Kidney (tissue), 14 donors: ENCODE measurements around the gene MACROD2. TPM values are rescaled to one million over a fixed set of nuclear protein-coding genes. Genes with fewer than 3 reads are reported as not detected.

ENCODE experiments used
- DNase-seq, 5 donors: peaks; one replicate each; pipeline ENCODE4 v3.0.0-alpha.2; 2013 to 2020
- FAIRE-seq: peaks from 2 replicates; lab custom pipeline; 2012; peaks lifted over from hg19 to GRCh38; lab: Jason Lieb, UNC
- H3K27ac ChIP-seq, 2 donors: one replicate each; pipeline ENCODE4 v1.7.0; 2013; ENCODE audit warnings: low read depth in 2 of 2, low read length in 2 of 2, inconsistent platforms in 1 of 2
- H3K27me3 ChIP-seq: one replicate; pipeline ENCODE4 v1.7.1; 2013; ENCODE audit warnings: low read length, inconsistent platforms; ENCODE audit not compliant: control insufficient read depth, insufficient read depth
- H3K36me3 ChIP-seq, 3 donors: one replicate each; pipeline versions ENCODE4 v1.7.0 to v1.7.1; 2013; ENCODE audit warnings: low read length in 3 of 3, control low read depth in 1 of 3, inconsistent platforms in 1 of 3; ENCODE audit not compliant: insufficient read depth in 3 of 3, control insufficient read depth in 2 of 3
- H3K4me1 ChIP-seq, 3 donors: one replicate each; pipeline versions ENCODE4 v1.7.0 to v1.7.1; 2013; ENCODE audit warnings: low read length in 3 of 3, inconsistent platforms in 1 of 3, low read depth in 1 of 3; ENCODE audit not compliant: control insufficient read depth in 2 of 3, insufficient read depth in 2 of 3
- H3K4me3 ChIP-seq, 3 donors: one replicate each; pipeline versions ENCODE4 v1.7.0 to v1.8.1; 2013; ENCODE audit warnings: low read length in 3 of 3, control low read depth in 1 of 3, inconsistent platforms in 1 of 3
- H3K9ac ChIP-seq, 3 donors: one replicate each; pipeline versions ENCODE4 v1.7.0 to v1.7.1; 2013; ENCODE audit warnings: low read length in 3 of 3, control low read depth in 1 of 3, inconsistent platforms in 1 of 3
- H3K9me3 ChIP-seq, 3 donors: one replicate each; pipeline versions ENCODE4 v1.7.0 to v1.7.1; 2013; ENCODE audit warnings: low read length in 3 of 3, control low read depth in 1 of 3, inconsistent platforms in 1 of 3; ENCODE audit not compliant: control insufficient read depth in 2 of 3, insufficient read depth in 1 of 3
- CTCF ChIP-seq: IDR thresholded peaks from 3 replicates; pipeline ENCODE4 v1.5.1; 2012; ENCODE audit warnings: mild to moderate bottlenecking, moderate library complexity, borderline replicate concordance; ENCODE audit not compliant: insufficient read depth; ENCODE audit errors: extremely low read depth
- intact Hi-C: fragments of 100-400 bp; cut with DNase I; formaldehyde crosslinking; loops from one replicate; pipeline ENCODE4 v1.11.1; 2022
- polyA plus RNA-seq: library from polyadenylated mRNA; stranded (reverse); fragments of 350-450 nt; fragmentation: Illumina TruSeq; extraction: RNeasy Lipid Tissue Mini Kit (QIAGEN cat#74804); gene quantifications from one replicate; pipeline ENCODE4 v1.2.3, GENCODE V29; 2014; ENCODE audit warnings: low read depth, low replicate concordance; ENCODE audit not compliant: insufficient read depth
- total RNA-seq: library from RNA; stranded (reverse); fragmentation: NEBNext Ultra II Directional; extraction: Animal tissue kit (Norgen Biotek cat#: 25700); gene quantifications from one replicate; pipeline ENCODE4 v1.2.1, GENCODE V29; 2021
- donor health status: control.
- donor health status: control.
- donor health status: control.
- donor health status: control.
- donor health status: control.
- donor health status: DM: yes; HTN: yes; CAD: no.
- donor health status: Normal renal cell carcinoma (clear cell type).

MACROD2 gene
- total and polyA plus RNA-seq, 2 donors from 2014 or later: 3.0 to 10.0 TPM

GRCh38 chr20:15911581-15911980 is 1916.3 kb downstream of the MACROD2 start:
- FAIRE-seq (no peak), DNase-seq (no peak)
- H3K27me3 ChIP-seq: no peaks in the 10 kb centered on the region
- TF ChIP-seq CTCF: no peak
- H3K36me3 ChIP-seq: no peaks in the 10 kb centered on the region
- intact Hi-C loops: no loop called here
- H3K4me1 ChIP-seq: no peaks in the 10 kb centered on the region
- H3K4me3 ChIP-seq: no peak overlapping the region
- H3K9me3 ChIP-seq: no peaks in the 10 kb centered on the region
- no peak overlapping the region for H3K27ac ChIP-seq
- no peak overlapping the region for H3K9ac ChIP-seq

- FAIRE-seq (no peak), DNase-seq (peak in 2 of 5 donors; percentile 78 to 90)
- Histone ChIP-seq H3K36me3 (no peaks in the 10 kb centered on the region), H3K9ac (no peak overlapping the region), H3K4me3 (no peak overlapping the region), H3K27me3 (no peaks in the 10 kb centered on the region), H3K9me3 (no peaks in the 10 kb centered on the region), H3K27ac (no peak overlapping the region), H3K4me1 (no peaks in the 10 kb centered on the region)
- no peak for TF ChIP-seq CTCF
- intact Hi-C loops: no loop called here
These were observed 1918.2 kb downstream of the MACROD2 start for GRCh38 chr20:15913391-15914025.

GRCh38 chr20:15916623-15917022 is 1921.3 kb downstream of the MACROD2 start:
- FAIRE-seq (no peak), DNase-seq (no peak)
- Histone ChIP-seq H3K4me3 (no peak overlapping the region), H3K27me3 (no peaks in the 10 kb centered on the region), H3K4me1 (no peaks in the 10 kb centered on the region), H3K27ac (no peak overlapping the region), H3K36me3 (no peaks in the 10 kb centered on the region), H3K9me3 (no peaks in the 10 kb centered on the region), H3K9ac (no peak overlapping the region)
- intact Hi-C loops: no loop called here
- TF ChIP-seq CTCF: no peak

- no peak overlapping the region for H3K9ac ChIP-seq
- no peaks in the 10 kb centered on the region for H3K27me3 ChIP-seq
- intact Hi-C loops: no loop called here
- H3K4me3 ChIP-seq: no peak overlapping the region
- H3K9me3 ChIP-seq: no peaks in the 10 kb centered on the region
- TF ChIP-seq CTCF: no peak
- no peak for DNase-seq
- no peak for FAIRE-seq
- no peak overlapping the region for H3K27ac ChIP-seq
- H3K4me1 ChIP-seq: no peaks in the 10 kb centered on the region
- no peaks in the 10 kb centered on the region for H3K36me3 ChIP-seq
These were observed 1922.0 kb downstream of the MACROD2 start for GRCh38 chr20:15917283-15917682.
